GM12892 (cell line): ENCODE results near the gene KIF26A.

Source experiments
- DNase-seq: peaks from one replicate; pipeline ENCODE4 v3.0.0; 2011; ENCODE audit not compliant: insufficient read length
- FAIRE-seq: peaks from 2 replicates; lab custom pipeline; 2011; peaks lifted over from hg19 to GRCh38; lab: Jason Lieb, UNC
- POLR2A ChIP-seq: IDR thresholded peaks from 2 replicates; pipeline ENCODE4 v1.6.1; 2011; ENCODE audit warnings: low read depth, low read length, control low read depth
- POLR2AphosphoS5 ChIP-seq: IDR thresholded peaks from 2 replicates; pipeline ENCODE4 v1.6.1; 2011; ENCODE audit warnings: low read depth, low read length, control low read depth
- TAF1 ChIP-seq: IDR thresholded peaks from 2 replicates; pipeline ENCODE4 v1.6.1; 2011; ENCODE audit warnings: low read depth, mild to moderate bottlenecking, control low read depth, low read length, borderline replicate concordance

Gene KIF26A

GRCh38 chr14:104110491-104111209 lies 27.7 kb upstream of the KIF26A start:
- DNase-seq (no peak), FAIRE-seq (no peak)
- TF ChIP-seq POLR2A: no peak
- TF ChIP-seq POLR2AphosphoS5: no peak
- TF ChIP-seq TAF1: no peak

- TF ChIP-seq TAF1 (no peak), POLR2A (no peak), POLR2AphosphoS5 (no peak)
- FAIRE-seq (no peak), DNase-seq (no peak)
Measured at GRCh38 chr14:104111301-104112112, 26.9 kb upstream of the KIF26A start.

- no peak for DNase-seq
- no peak for TF ChIP-seq TAF1
- TF ChIP-seq POLR2AphosphoS5: no peak
- no peak for TF ChIP-seq POLR2A
- FAIRE-seq: no peak
Measured at GRCh38 chr14:104112113-104112505, 26.3 kb upstream of the KIF26A start.

- DNase-seq: no peak
- no peak for TF ChIP-seq POLR2AphosphoS5
- no peak for TF ChIP-seq TAF1
- TF ChIP-seq POLR2A: no peak
- FAIRE-seq: no peak
Measured at GRCh38 chr14:104112609-104113571, 25.5 kb upstream of the KIF26A start.

GRCh38 chr14:104113631-104114420 lies 24.6 kb upstream of the KIF26A start:
- DNase-seq (no peak), FAIRE-seq (no peak)
- no peak for TF ChIP-seq POLR2AphosphoS5
- TF ChIP-seq TAF1: no peak
- TF ChIP-seq POLR2A: no peak

GRCh38 chr14:104114421-104115130 lies 23.8 kb upstream of the KIF26A start:
- FAIRE-seq (no peak), DNase-seq (no peak)
- TF ChIP-seq TAF1 (no peak), POLR2A (no peak), POLR2AphosphoS5 (no peak)

GRCh38 chr14:104115131-104115600 lies 23.2 kb upstream of the KIF26A start:
- FAIRE-seq (no peak), DNase-seq (no peak)
- TF ChIP-seq TAF1 (no peak), POLR2AphosphoS5 (no peak), POLR2A (no peak)

- no peak for TF ChIP-seq POLR2A
- TF ChIP-seq TAF1: no peak
- no peak for TF ChIP-seq POLR2AphosphoS5
- FAIRE-seq: no peak
- no peak for DNase-seq
Measured at GRCh38 chr14:104115691-104116287, 22.6 kb upstream of the KIF26A start.

- TF ChIP-seq POLR2A: no peak
- TF ChIP-seq TAF1: no peak
- no peak for TF ChIP-seq POLR2AphosphoS5
- DNase-seq: no peak
- no peak for FAIRE-seq
Measured at GRCh38 chr14:104116288-104116755, 22.1 kb upstream of the KIF26A start.
